Measurements from ENCODE around the gene GNS.
"Not testable (repeated sequence)": the region's sequence is repeated elsewhere in the genome, so short reads cannot be mapped to it uniquely, and the experiment has no call there.

Gene GNS

DNA sequence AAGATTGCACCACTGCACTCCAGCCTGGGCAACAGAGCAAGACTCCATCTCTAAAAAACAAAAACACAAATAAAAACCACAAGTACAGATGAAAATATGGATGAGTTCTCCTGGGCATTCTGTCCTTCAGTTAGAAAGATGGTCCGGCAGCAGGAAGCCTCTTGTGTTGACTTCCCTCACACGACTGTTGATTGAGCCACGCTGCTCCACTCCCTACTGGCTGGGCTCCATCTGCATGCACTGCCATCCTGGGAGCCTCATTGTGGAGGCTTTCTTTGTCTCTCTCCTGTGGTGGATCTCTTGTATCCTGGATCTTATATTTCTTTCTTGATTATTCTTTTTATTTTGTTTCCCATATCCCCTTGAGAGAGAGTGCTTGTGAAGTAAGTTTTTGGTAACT lies 34.4 kb upstream of the GNS start:
- no peaks in the 10 kb centered on the region for H3K4me1 ChIP-seq (ENCODE audit: insufficient read depth, low read length)
- H3K9ac ChIP-seq (ENCODE audit: low read length), result no peak overlapping the region
- H3K27me3 ChIP-seq (ENCODE audit: control insufficient read depth in 1 of 2, insufficient read depth in 2 of 2, low read length in 2 of 2), result no peaks in the 10 kb centered on the region
- H3K9me3 ChIP-seq (ENCODE audit: low read length), result no peaks in the 10 kb centered on the region
- H3K36me3 ChIP-seq (ENCODE audit: insufficient read depth, low read length), result no peaks in the 10 kb centered on the region
- no peak overlapping the region for H3K27ac ChIP-seq (ENCODE audit: low read depth, low read length)
- H3K4me3 ChIP-seq (ENCODE audit: low read depth in 1 of 2, low read length in 2 of 2), result no peak overlapping the region

DNA sequence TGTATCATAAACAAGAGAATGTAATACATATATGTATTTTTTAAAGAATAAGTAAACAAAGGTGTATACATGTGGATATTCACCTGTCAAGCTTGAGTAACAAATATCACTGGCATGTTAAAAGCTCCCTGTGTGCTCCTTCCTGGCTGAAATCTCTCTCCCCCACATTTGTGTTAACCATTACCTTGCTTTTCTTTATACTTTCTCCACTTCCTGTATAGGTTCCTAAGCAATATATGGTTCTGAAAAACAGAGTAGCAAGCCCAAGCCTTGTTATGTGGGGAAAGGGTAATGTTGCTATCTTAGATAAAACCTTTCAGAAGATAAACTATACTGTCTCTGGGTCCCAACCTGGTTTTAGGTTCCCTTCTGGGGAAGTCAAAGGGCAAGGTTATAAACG lies 32.9 kb upstream of the GNS start:
- Histone ChIP-seq H3K36me3 (ENCODE audit: insufficient read depth, low read length) (no peaks in the 10 kb centered on the region), H3K9me3 (ENCODE audit: low read length) (no peaks in the 10 kb centered on the region), H3K4me1 (ENCODE audit: insufficient read depth, low read length) (no peaks in the 10 kb centered on the region), H3K9ac (ENCODE audit: low read length) (no peak overlapping the region), H3K27me3 (ENCODE audit: control insufficient read depth in 1 of 2, insufficient read depth in 2 of 2, low read length in 2 of 2) (no peaks in the 10 kb centered on the region), H3K27ac (ENCODE audit: low read depth, low read length) (no peak overlapping the region), H3K4me3 (ENCODE audit: low read depth in 1 of 2, low read length in 2 of 2) (no peak overlapping the region)

DNA sequence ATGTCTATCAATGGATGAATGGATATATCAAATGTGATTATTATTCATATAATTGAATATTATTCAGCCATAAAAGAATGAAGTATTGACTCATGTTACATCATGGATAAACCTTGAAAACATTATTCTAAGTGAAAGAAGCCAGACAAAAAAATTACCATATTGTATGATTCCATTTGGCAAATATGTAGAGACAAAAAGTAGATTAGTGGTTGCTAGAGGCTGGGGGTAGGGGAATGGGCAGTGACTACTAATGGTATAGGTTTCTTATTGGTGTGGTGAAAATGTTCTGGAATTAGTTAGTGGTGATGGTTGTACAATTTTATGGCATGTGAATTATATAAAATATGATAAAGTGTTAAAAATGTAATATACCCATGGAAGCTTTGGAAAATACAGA lies 31.8 kb upstream of the GNS start:
- Histone ChIP-seq H3K4me3 (ENCODE audit: low read depth in 1 of 2, low read length in 2 of 2) (no peak overlapping the region), H3K9me3 (ENCODE audit: low read length) (no peaks in the 10 kb centered on the region), H3K27me3 (ENCODE audit: control insufficient read depth in 1 of 2, insufficient read depth in 2 of 2, low read length in 2 of 2) (no peaks in the 10 kb centered on the region), H3K4me1 (ENCODE audit: insufficient read depth, low read length) (no peaks in the 10 kb centered on the region), H3K36me3 (ENCODE audit: insufficient read depth, low read length) (no peaks in the 10 kb centered on the region), H3K9ac (ENCODE audit: low read length) (no peak overlapping the region), H3K27ac (ENCODE audit: low read depth, low read length) (no peak overlapping the region)

DNA sequence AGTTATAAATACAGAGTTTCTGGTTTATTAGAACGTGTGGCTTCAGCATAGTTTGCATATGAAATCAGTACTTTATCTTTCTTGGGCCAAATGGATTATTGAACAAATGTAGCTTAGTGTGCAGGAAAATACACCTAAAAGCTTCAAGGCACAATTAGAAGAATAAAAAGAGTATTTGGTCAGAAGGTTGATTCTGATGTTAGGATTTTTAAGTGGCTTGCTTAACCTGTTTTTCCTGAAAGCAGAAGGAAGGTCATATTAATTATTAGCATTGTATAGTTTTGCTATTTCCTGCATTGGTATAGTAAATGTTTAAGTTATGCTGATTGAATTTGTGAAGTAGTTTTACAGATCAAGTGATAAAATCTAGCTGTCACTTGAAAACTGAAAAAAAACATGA lies 31.0 kb upstream of the GNS start:
- no peak overlapping the region for H3K4me3 ChIP-seq (ENCODE audit: low read depth in 1 of 2, low read length in 2 of 2)
- no peaks in the 10 kb centered on the region for H3K4me1 ChIP-seq (ENCODE audit: insufficient read depth, low read length)
- H3K9me3 ChIP-seq (ENCODE audit: low read length), result no peaks in the 10 kb centered on the region
- no peaks in the 10 kb centered on the region for H3K36me3 ChIP-seq (ENCODE audit: insufficient read depth, low read length)
- H3K27ac ChIP-seq (ENCODE audit: low read depth, low read length), result no peak overlapping the region
- peaks cover 0 to 6% of the 10 kb centered on the region in 2 donors for H3K27me3 ChIP-seq (ENCODE audit: control insufficient read depth in 1 of 2, insufficient read depth in 2 of 2, low read length in 2 of 2)
- H3K9ac ChIP-seq (ENCODE audit: low read length), result no peak overlapping the region

DNA sequence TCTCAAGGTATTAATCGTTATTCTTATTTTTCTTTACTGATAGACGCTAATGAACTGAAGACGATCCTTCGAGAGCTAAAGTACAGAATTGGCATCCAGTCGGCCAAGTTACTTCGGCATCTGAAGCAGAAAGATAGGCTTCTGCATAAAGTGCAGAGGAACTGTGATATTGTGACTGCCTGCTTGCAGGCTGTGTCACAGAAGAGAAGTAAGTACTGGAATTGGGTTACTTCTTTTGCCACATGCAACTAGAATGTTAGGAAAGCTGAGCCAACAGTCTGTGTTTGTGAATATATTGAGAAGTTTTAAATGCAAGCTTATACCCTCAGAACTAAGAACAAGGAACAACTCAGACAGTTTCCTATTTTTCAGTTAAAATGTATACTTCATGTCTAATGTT lies 26.6 kb upstream of the GNS start:
- Histone ChIP-seq H3K36me3 (ENCODE audit: insufficient read depth, low read length) (no peaks in the 10 kb centered on the region), H3K27ac (ENCODE audit: low read depth, low read length) (no peak overlapping the region), H3K4me1 (ENCODE audit: insufficient read depth, low read length) (peaks cover 10% of the 10 kb centered on the region), H3K4me3 (ENCODE audit: low read depth in 1 of 2, low read length in 2 of 2) (no peak overlapping the region), H3K27me3 (ENCODE audit: control insufficient read depth in 1 of 2, insufficient read depth in 2 of 2, low read length in 2 of 2) (peaks cover 30 to 35% of the 10 kb centered on the region in 2 donors), H3K9me3 (ENCODE audit: low read length) (no peaks in the 10 kb centered on the region), H3K9ac (ENCODE audit: low read length) (no peak overlapping the region)

DNA sequence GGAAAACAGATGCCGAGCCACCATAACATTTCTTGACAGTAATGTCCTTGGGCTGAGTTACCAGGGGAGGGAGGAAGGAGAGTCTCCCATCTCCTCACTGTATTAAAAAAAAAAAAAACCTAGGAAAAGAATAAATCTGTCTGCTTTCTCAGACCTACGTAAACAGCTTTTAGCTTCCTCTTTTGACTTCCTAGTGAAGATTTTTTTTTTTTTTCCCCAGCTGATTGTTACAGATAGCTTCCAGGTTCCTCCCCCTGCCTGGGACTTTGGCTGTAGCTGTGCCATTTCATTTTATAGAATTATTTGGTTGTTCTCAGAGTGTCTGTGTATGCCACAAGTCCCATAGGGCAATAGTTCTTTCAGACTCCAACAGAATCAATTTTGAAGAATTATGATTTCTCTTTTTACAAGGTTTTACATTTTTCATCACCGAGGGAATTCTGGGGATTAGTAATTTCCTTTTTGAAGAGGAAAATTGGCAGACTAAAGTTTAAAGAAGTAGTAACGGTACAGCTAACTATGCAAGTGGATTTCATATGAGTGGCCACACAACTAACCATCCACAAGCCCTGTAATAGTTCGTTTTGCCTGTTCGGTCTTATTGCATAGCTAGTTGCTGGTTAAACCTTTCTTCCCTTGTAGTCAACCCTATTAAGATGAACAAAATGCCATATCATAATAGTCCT lies 23.1 kb upstream of the GNS start:
- Histone ChIP-seq H3K27me3 (ENCODE audit: control insufficient read depth in 1 of 2, insufficient read depth in 2 of 2, low read length in 2 of 2) (peaks cover 30 to 35% of the 10 kb centered on the region in 2 donors), H3K27ac (ENCODE audit: low read depth, low read length) (no peak overlapping the region), H3K4me3 (ENCODE audit: low read depth in 1 of 2, low read length in 2 of 2) (no peak overlapping the region)

DNA sequence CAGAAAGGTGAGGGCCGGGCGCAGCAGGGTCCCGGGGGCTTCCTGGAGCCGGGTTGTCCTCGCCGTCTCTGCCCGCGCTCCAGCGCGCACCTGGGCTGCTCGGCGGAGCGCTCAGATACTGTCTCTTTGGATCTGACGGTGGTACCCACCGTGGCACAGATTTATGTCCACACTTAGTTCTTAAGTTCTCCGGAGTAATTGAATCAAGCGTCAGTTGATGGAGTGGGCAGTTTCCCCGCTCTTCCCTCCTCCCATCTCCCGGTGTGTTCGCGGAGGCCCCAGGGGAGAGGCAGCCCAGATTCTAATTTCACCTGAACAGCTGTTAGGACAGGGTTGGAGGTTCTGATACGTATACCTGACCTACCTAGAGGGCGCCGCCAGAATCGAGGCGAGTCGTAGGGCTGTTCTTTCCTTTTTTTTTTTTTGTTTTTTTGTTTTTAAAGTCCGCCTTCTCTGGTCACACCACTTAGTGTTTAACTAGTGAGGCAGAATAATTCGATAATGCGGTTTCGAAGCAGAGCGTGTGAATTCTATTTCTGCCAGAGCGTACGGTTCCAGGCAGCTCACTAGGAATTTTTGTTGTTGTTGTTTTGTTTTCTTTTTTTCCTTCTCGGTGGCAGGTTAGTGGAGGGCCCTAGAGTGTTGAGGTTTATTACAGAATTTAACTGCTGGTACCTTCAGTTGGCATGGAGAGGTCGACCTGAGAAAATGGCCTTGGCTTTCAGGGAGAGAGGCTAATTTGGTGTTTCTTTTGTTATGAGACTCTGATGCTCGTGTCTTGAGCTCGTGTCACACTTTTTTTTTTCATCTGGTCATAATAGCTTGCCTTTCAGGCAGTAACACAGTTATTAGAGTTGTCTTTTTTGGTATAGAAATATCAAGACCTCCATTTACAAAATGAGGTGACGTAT lies 22.3 kb upstream of the GNS start:
- Histone ChIP-seq H3K9ac (ENCODE audit: low read length) (no peak overlapping the region), H3K36me3 (ENCODE audit: insufficient read depth, low read length) (no peaks in the 10 kb centered on the region), H3K9me3 (ENCODE audit: low read length) (no peaks in the 10 kb centered on the region), H3K27me3 (ENCODE audit: control insufficient read depth in 1 of 2, insufficient read depth in 2 of 2, low read length in 2 of 2) (peaks cover 30 to 35% of the 10 kb centered on the region in 2 donors), H3K4me1 (ENCODE audit: insufficient read depth, low read length) (peaks cover 10% of the 10 kb centered on the region), H3K27ac (ENCODE audit: low read depth, low read length) (no peak overlapping the region), H3K4me3 (ENCODE audit: low read depth in 1 of 2, low read length in 2 of 2) (peak overlapping the region; percentile 1 to 55)

More for the DNA sequence above, 23.1 kb upstream of the GNS start:
- Histone ChIP-seq H3K9ac (ENCODE audit: low read length) (no peak overlapping the region), H3K9me3 (ENCODE audit: low read length) (no peaks in the 10 kb centered on the region), H3K4me1 (ENCODE audit: insufficient read depth, low read length) (peaks cover 10% of the 10 kb centered on the region), H3K36me3 (ENCODE audit: insufficient read depth, low read length) (no peaks in the 10 kb centered on the region)

DNA sequence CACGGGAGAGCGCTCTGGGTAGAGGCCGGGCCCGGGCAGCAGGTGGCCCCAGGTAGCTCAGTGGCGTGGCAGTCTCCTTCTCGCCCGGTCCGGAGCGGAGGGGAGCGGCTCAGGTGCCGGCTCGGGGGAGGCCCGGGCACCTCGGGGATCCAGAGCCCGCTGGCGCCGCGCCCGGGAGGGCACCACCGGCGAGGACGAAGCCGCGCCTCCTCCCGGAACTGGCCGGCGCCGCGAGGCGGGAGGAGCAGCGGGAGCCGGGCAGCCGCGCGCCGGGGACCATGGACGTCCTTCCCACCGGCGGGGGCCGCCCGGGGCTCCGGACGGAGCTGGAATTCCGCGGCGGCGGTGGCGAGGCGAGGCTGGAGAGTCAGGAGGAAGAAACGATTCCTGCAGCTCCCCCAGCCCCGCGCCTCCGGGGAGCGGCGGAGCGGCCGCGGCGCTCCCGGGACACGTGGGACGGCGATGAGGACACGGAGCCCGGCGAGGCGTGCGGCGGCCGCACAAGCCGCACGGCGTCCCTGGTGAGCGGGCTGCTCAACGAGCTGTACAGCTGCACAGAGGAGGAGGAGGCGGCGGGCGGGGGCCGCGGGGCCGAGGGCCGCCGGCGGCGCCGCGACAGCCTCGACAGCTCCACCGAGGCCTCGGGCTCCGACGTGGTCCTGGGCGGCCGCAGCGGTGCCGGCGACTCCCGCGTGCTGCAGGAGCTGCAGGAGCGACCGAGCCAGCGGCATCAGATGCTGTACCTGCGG lies 21.5 kb upstream of the GNS start:
- H3K9ac ChIP-seq (ENCODE audit: low read length), result no peak overlapping the region
- peaks cover 4% of the 10 kb centered on the region for H3K9me3 ChIP-seq (ENCODE audit: low read length)
- peaks cover 27 to 35% of the 10 kb centered on the region in 2 donors for H3K27me3 ChIP-seq (ENCODE audit: control insufficient read depth in 1 of 2, insufficient read depth in 2 of 2, low read length in 2 of 2)
- peak overlapping the region; percentile 45 to 55 for H3K4me3 ChIP-seq (ENCODE audit: low read depth in 1 of 2, low read length in 2 of 2)
- no peaks in the 10 kb centered on the region for H3K36me3 ChIP-seq (ENCODE audit: insufficient read depth, low read length)
- H3K4me1 ChIP-seq (ENCODE audit: insufficient read depth, low read length), result peaks cover 10% of the 10 kb centered on the region
- H3K27ac ChIP-seq (ENCODE audit: low read depth, low read length), result no peak overlapping the region

DNA sequence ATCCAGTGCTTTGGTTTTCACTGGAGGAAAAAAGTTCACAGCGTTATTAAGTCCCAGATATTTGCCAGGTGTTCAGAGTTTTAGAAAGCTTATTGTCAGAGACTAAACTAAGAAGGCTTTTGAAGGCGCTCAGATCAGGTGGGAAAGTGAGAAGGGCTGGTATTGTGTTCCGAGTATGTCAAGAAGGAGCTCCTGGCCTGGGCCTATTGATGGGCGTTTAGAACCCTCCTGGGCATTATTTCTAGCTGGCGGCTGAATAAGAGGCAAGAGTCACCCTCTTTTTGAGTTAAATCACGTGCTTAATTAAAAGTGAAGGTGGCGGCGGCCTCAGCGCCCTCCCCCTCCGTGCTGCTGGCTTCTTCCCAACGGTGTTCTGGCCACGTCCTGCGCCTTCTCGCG lies 20.9 kb upstream of the GNS start:
- H3K27ac ChIP-seq (ENCODE audit: low read depth, low read length), result no peak overlapping the region
- H3K9me3 ChIP-seq (ENCODE audit: low read length), result peaks cover 8% of the 10 kb centered on the region
- no peak overlapping the region for H3K9ac ChIP-seq (ENCODE audit: low read length)
- peaks cover 10% of the 10 kb centered on the region for H3K4me1 ChIP-seq (ENCODE audit: insufficient read depth, low read length)
- peaks cover 23 to 35% of the 10 kb centered on the region in 2 donors for H3K27me3 ChIP-seq (ENCODE audit: control insufficient read depth in 1 of 2, insufficient read depth in 2 of 2, low read length in 2 of 2)
- H3K36me3 ChIP-seq (ENCODE audit: insufficient read depth, low read length), result no peaks in the 10 kb centered on the region
- H3K4me3 ChIP-seq (ENCODE audit: low read depth in 1 of 2, low read length in 2 of 2), result peak overlapping the region; percentile 45 to 55

DNA sequence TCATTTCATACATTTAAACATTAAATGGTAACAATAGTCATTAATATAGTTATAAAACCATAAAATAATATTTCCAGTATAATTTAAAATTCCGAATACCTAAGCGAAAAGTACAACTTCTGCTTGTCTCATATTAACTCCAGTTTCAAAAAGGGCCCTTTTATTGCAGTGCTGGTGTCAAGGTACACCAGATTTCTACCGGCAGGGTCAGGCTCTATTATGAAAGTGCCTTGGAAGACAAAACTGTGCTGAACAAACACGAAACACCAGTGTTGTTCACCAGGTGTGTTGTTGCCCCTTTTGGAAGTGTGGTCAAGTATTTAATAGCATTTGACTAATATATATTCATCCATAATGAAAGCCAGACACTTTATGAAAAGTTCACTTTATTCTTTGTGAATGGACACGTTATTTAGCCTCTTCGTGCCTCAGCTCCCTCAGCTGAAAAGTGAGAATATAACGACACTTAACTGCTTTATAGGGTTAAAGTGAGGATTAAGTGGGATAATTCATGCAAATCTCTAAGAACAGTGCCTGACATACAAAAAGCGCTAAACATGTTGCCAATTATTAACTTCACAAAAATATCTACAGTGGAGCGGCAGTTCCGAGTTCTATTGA lies 20.3 kb upstream of the GNS start:
- Histone ChIP-seq H3K4me3 (ENCODE audit: low read depth in 1 of 2, low read length in 2 of 2) (no peak overlapping the region), H3K27me3 (ENCODE audit: control insufficient read depth in 1 of 2, insufficient read depth in 2 of 2, low read length in 2 of 2) (peaks cover 23 to 33% of the 10 kb centered on the region in 2 donors), H3K9ac (ENCODE audit: low read length) (no peak overlapping the region), H3K27ac (ENCODE audit: low read depth, low read length) (no peak overlapping the region), H3K4me1 (ENCODE audit: insufficient read depth, low read length) (peaks cover 10% of the 10 kb centered on the region), H3K36me3 (ENCODE audit: insufficient read depth, low read length) (no peaks in the 10 kb centered on the region), H3K9me3 (ENCODE audit: low read length) (peaks cover 8% of the 10 kb centered on the region)

DNA sequence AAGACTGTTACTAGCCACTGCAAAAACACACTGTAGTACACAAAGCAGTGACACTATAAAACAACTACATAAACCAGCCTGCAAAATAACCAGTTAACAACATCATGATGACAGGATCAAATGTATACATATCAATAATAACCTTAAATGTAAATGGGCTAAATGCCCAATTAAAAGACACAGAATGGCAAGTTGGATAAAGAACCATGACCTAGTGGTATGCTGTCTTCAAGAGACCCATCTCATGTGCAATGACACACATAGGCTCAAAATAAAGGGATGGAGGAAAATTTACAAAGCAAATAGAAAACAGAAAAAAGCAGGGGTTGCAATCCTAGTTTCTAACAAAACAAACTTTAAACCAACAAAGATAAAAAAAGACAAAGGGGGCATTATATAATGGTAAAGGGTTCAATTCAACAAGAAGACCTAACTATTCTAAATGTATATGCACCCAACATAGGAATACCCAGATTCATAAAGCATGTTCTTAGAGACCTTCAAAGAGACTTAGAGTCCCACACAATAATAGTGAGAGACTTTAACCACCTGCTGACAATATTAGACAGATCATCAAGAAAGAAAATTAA lies 16.0 kb upstream of the GNS start:
- not testable (repeated sequence) for H3K4me1 ChIP-seq (ENCODE audit: insufficient read depth, low read length); H3K9ac ChIP-seq (ENCODE audit: low read length); H3K4me3 ChIP-seq (ENCODE audit: low read depth in 1 of 2, low read length in 2 of 2); H3K36me3 ChIP-seq (ENCODE audit: insufficient read depth, low read length); H3K9me3 ChIP-seq (ENCODE audit: low read length); H3K27me3 ChIP-seq (ENCODE audit: control insufficient read depth in 1 of 2, insufficient read depth in 2 of 2, low read length in 2 of 2); H3K27ac ChIP-seq (ENCODE audit: low read depth, low read length)
